Activated B cell treated with CpG ODN at 0.5 μM for 24 hours (primary cell): ENCODE measurements around the gene KIAA0232. TPM values are rescaled to one million over a fixed set of nuclear protein-coding genes. Genes with fewer than 3 reads are reported as not detected.

Experiments
- ATAC-seq: fragments of 200-7000 bp; cut with Tn5 transposase; one replicate; pipeline ENCODE4 v1.10.0; 2021; ENCODE audit warnings: low read depth, mild to moderate bottlenecking, moderate library complexity
- CTCF ChIA-PET: fragments of 350-600 bp; sonication (Branson Sonifier 250); formaldehyde crosslinking; loops from one replicate; lab custom pipeline; 2021; ENCODE audit warnings: antibody characterized with exemption; lab: Charles Lee
- POLR2A ChIA-PET: fragments of 350-600 bp; sonication (Branson Sonifier 250); formaldehyde crosslinking; loops from one replicate; lab custom pipeline; 2021; ENCODE audit warnings: antibody characterized with exemption; lab: Charles Lee
- DNase-seq: peaks from one replicate; pipeline ENCODE4 v3.0.0; 2022
- H3K27ac Mint-ChIP-seq: one replicate; pipeline ENCODE4 v1.8.0; 2020; ENCODE audit warnings: mixed read lengths
- H3K27me3 Mint-ChIP-seq: one replicate; pipeline ENCODE4 v1.8.0; 2021; ENCODE audit warnings: mixed read lengths
- H3K36me3 Mint-ChIP-seq: one replicate; pipeline ENCODE4 v1.8.0; 2021; ENCODE audit warnings: low read depth, mixed read lengths
- H3K4me1 Mint-ChIP-seq: one replicate; pipeline ENCODE4 v1.8.0; 2021; ENCODE audit warnings: mixed read lengths
- H3K4me3 Mint-ChIP-seq: one replicate; pipeline ENCODE4 v1.8.0; 2020; ENCODE audit warnings: mild to moderate bottlenecking, mixed read lengths
- H3K9me3 Mint-ChIP-seq: one replicate; pipeline ENCODE4 v1.8.0; 2020; ENCODE audit warnings: mixed read lengths
- CTCF ChIP-seq: fragments of 200-600 bp; IDR thresholded peaks from one replicate; pipeline ENCODE4 v1.8.0; 2022; ENCODE audit warnings: antibody characterized with exemption, mild to moderate bottlenecking
- intact Hi-C: fragments of 100-400 bp; cut with micrococcal nuclease; formaldehyde crosslinking; loops from one replicate; pipeline ENCODE4 v1.15.1; 2024
- total RNA-seq: library from RNA; stranded (reverse); gene quantifications from 2 replicates; pipeline ENCODE4 v1.2.3, GENCODE V29; 2022

KIAA0232 gene
- total RNA-seq, 1 donor from 2014 or later = 15.5 TPM

GRCh38 chr4:6845574-6845973, 63.0 kb downstream of the KIAA0232 start:
- intact Hi-C loops = loop anchor here (5.0 kb wide), 1 partner anchor 33 kb away; no protein-coding TSS in a partner anchor

GRCh38 chr4:6847178-6847577, 64.7 kb downstream of the KIAA0232 start:
- Mint-ChIP-seq H3K9me3 (no peaks in the 10 kb centered on the region), H3K4me3 (no peak overlapping the region), H3K27ac (no peak overlapping the region), H3K4me1 (no peaks in the 10 kb centered on the region), H3K36me3 (peaks cover 55% of the 10 kb centered on the region), H3K27me3 (no peaks in the 10 kb centered on the region)
- ATAC-seq (no peak), DNase-seq (no peak)
- TF ChIP-seq CTCF = no peak
- POLR2A ChIA-PET = interaction anchor here (0.6 kb wide), 1 partner anchor 117 kb away, joined by 4 read pairs; no protein-coding TSS in a partner anchor
- CTCF ChIA-PET = no interaction called here
- intact Hi-C loops = loop anchor here (5.0 kb wide), 1 partner anchor 35 kb away; no protein-coding TSS in a partner anchor

More at GRCh38 chr4:6845574-6845973, 63.0 kb downstream of the KIAA0232 start:
- H3K9me3 Mint-ChIP-seq = no peaks in the 10 kb centered on the region
- ATAC-seq = no peak
- no peak overlapping the region for H3K4me3 Mint-ChIP-seq
- H3K27me3 Mint-ChIP-seq = no peaks in the 10 kb centered on the region
- ChIA-PET POLR2A (no interaction called here), CTCF (interaction anchor here (1.0 kb wide), 1 partner anchor 27 kb away, joined by 3 read pairs; no protein-coding TSS in a partner anchor)
- peaks cover 55% of the 10 kb centered on the region for H3K36me3 Mint-ChIP-seq
- no peaks in the 10 kb centered on the region for H3K4me1 Mint-ChIP-seq
- H3K27ac Mint-ChIP-seq = no peak overlapping the region
- TF ChIP-seq CTCF = no peak
- no peak for DNase-seq

GRCh38 chr4:6848717-6849305, 66.3 kb downstream of the KIAA0232 start:
- no peak for TF ChIP-seq CTCF
- H3K4me1 Mint-ChIP-seq = peaks cover 8% of the 10 kb centered on the region
- H3K27ac Mint-ChIP-seq = no peak overlapping the region
- intact Hi-C loops = loop anchor here (5.0 kb wide), 1 partner anchor 37 kb away; no protein-coding TSS in a partner anchor
- peaks cover 3% of the 10 kb centered on the region for H3K9me3 Mint-ChIP-seq
- ATAC-seq (no peak), DNase-seq (no peak)
- no peak overlapping the region for H3K4me3 Mint-ChIP-seq
- CTCF ChIA-PET = no interaction called here
- POLR2A ChIA-PET = interaction anchor here (0.7 kb wide), 1 partner anchor 65 kb away, joined by 5 read pairs; no protein-coding TSS in a partner anchor
- peaks cover 50% of the 10 kb centered on the region for H3K36me3 Mint-ChIP-seq
- H3K27me3 Mint-ChIP-seq = no peaks in the 10 kb centered on the region

GRCh38 chr4:6849691-6850090, 67.2 kb downstream of the KIAA0232 start:
- Mint-ChIP-seq H3K36me3 (peaks cover 44% of the 10 kb centered on the region), H3K27me3 (no peaks in the 10 kb centered on the region), H3K27ac (no peak overlapping the region), H3K4me3 (no peak overlapping the region), H3K9me3 (peaks cover 3% of the 10 kb centered on the region), H3K4me1 (peaks cover 16% of the 10 kb centered on the region)
- DNase-seq = no peak
- no peak for TF ChIP-seq CTCF
- CTCF ChIA-PET = no interaction called here
- intact Hi-C loops = loop anchor here (5.0 kb wide), 1 partner anchor 37 kb away; no protein-coding TSS in a partner anchor
- no peak for ATAC-seq
- POLR2A ChIA-PET = interaction anchor here (0.7 kb wide), 1 partner anchor 64 kb away, joined by 5 read pairs; no protein-coding TSS in a partner anchor

GRCh38 chr4:6851431-6851830, 68.9 kb downstream of the KIAA0232 start:
- TF ChIP-seq CTCF = no peak
- H3K9me3 Mint-ChIP-seq = peaks cover 3% of the 10 kb centered on the region
- intact Hi-C loops = no loop called here
- peaks cover 33% of the 10 kb centered on the region for H3K36me3 Mint-ChIP-seq
- H3K27me3 Mint-ChIP-seq = no peaks in the 10 kb centered on the region
- DNase-seq = no peak
- POLR2A ChIA-PET = no interaction called here
- CTCF ChIA-PET = no interaction called here
- no peak overlapping the region for H3K4me3 Mint-ChIP-seq
- H3K4me1 Mint-ChIP-seq = peaks cover 25% of the 10 kb centered on the region
- H3K27ac Mint-ChIP-seq = no peak overlapping the region
- no peak for ATAC-seq
